Activated naive CD8-positive, alpha-beta T cell treated with anti-CD3 and anti-CD28 coated beads for 36 hours (primary cell): ENCODE measurements around the gene BEND6. TPM values are rescaled to one million over a fixed set of nuclear protein-coding genes. Genes with fewer than 3 reads are reported as not detected.
"Not testable (repeated sequence)": the region's sequence is repeated elsewhere in the genome, so short reads cannot be mapped to it uniquely, and the experiment has no call there.

Experiments used
- DNase-seq: peaks from one replicate; pipeline ENCODE4 v3.0.0; 2021
- H3K27ac Mint-ChIP-seq: one replicate; pipeline ENCODE4 v1.8.0; 2022; ENCODE audit warnings: mild to moderate bottlenecking, moderate library complexity, mixed read lengths
- H3K27me3 Mint-ChIP-seq: one replicate; pipeline ENCODE4 v1.8.0; 2022; ENCODE audit warnings: mild to moderate bottlenecking, mixed read lengths
- H3K36me3 Mint-ChIP-seq: one replicate; pipeline ENCODE4 v1.8.0; 2021; ENCODE audit warnings: mild to moderate bottlenecking, mixed read lengths
- H3K4me1 Mint-ChIP-seq: one replicate; pipeline ENCODE4 v1.8.0; 2021; ENCODE audit warnings: mixed read lengths
- H3K4me3 Mint-ChIP-seq: one replicate; pipeline ENCODE4 v1.8.0; 2022; ENCODE audit warnings: mild to moderate bottlenecking, moderate library complexity, mixed read lengths
- H3K9me3 Mint-ChIP-seq: one replicate; pipeline ENCODE4 v1.8.0; 2022; ENCODE audit warnings: mixed read lengths
- total RNA-seq, 2 experiments: library from RNA; stranded (reverse); gene quantifications; one replicate each; pipeline ENCODE4 v1.2.3, GENCODE V29; 2021

BEND6 gene
- total RNA-seq, 2 experiments from 2014 or later = not detected

GRCh38 chr6:57021086-57021720, 66.3 kb downstream of the BEND6 start:
- no peak for DNase-seq
- H3K4me1 Mint-ChIP-seq = no peaks in the 10 kb centered on the region
- peaks cover 2% of the 10 kb centered on the region for H3K36me3 Mint-ChIP-seq
- peaks cover 16% of the 10 kb centered on the region for H3K9me3 Mint-ChIP-seq
- H3K27me3 Mint-ChIP-seq = no peaks in the 10 kb centered on the region
- H3K27ac Mint-ChIP-seq = no peak overlapping the region
- H3K4me3 Mint-ChIP-seq = no peak overlapping the region

GRCh38 chr6:57024321-57024720, 69.4 kb downstream of the BEND6 start:
- DNase-seq = no peak
- Mint-ChIP-seq H3K4me3 (no peak overlapping the region), H3K36me3 (peaks cover 2% of the 10 kb centered on the region)

GRCh38 chr6:57024775-57025174, 69.9 kb downstream of the BEND6 start:
- peaks cover 16% of the 10 kb centered on the region for H3K9me3 Mint-ChIP-seq
- no peak for DNase-seq
- no peaks in the 10 kb centered on the region for H3K4me1 Mint-ChIP-seq
- peaks cover 11% of the 10 kb centered on the region for H3K27me3 Mint-ChIP-seq
- peaks cover 2% of the 10 kb centered on the region for H3K36me3 Mint-ChIP-seq
- no peak overlapping the region for H3K27ac Mint-ChIP-seq
- H3K4me3 Mint-ChIP-seq = no peak overlapping the region

More at GRCh38 chr6:57024321-57024720, 69.4 kb downstream of the BEND6 start:
- peaks cover 16% of the 10 kb centered on the region for H3K9me3 Mint-ChIP-seq
- no peak overlapping the region for H3K27ac Mint-ChIP-seq
- H3K27me3 Mint-ChIP-seq = peaks cover 7% of the 10 kb centered on the region
- H3K4me1 Mint-ChIP-seq = no peaks in the 10 kb centered on the region

GRCh38 chr6:57026001-57026400, 71.1 kb downstream of the BEND6 start:
- Mint-ChIP-seq H3K27ac (no peak overlapping the region), H3K9me3 (peaks cover 16% of the 10 kb centered on the region), H3K4me3 (no peak overlapping the region), H3K36me3 (peaks cover 2% of the 10 kb centered on the region), H3K27me3 (peaks cover 12% of the 10 kb centered on the region), H3K4me1 (no peaks in the 10 kb centered on the region)
- DNase-seq = no peak

GRCh38 chr6:57027301-57027700, 72.4 kb downstream of the BEND6 start:
- H3K27me3 Mint-ChIP-seq = peaks cover 12% of the 10 kb centered on the region
- H3K4me3 Mint-ChIP-seq = no peak overlapping the region
- H3K36me3 Mint-ChIP-seq = peaks cover 2% of the 10 kb centered on the region
- H3K9me3 Mint-ChIP-seq = peaks cover 16% of the 10 kb centered on the region
- H3K4me1 Mint-ChIP-seq = no peaks in the 10 kb centered on the region
- H3K27ac Mint-ChIP-seq = no peak overlapping the region
- DNase-seq = no peak

GRCh38 chr6:57029213-57029612, 74.3 kb downstream of the BEND6 start:
- Mint-ChIP-seq H3K4me1 (no peaks in the 10 kb centered on the region), H3K36me3 (peaks cover 2% of the 10 kb centered on the region), H3K27ac (no peak overlapping the region), H3K4me3 (no peak overlapping the region), H3K9me3 (peaks cover 14% of the 10 kb centered on the region), H3K27me3 (peaks cover 17% of the 10 kb centered on the region)
- DNase-seq = no peak

- Mint-ChIP-seq H3K4me3 (no peak overlapping the region), H3K9me3 (no peaks in the 10 kb centered on the region), H3K27me3 (peaks cover 28% of the 10 kb centered on the region), H3K4me1 (no peaks in the 10 kb centered on the region), H3K27ac (no peak overlapping the region), H3K36me3 (no peaks in the 10 kb centered on the region)
- no peak for DNase-seq
Measured at GRCh38 chr6:57033228-57033627, 78.3 kb downstream of the BEND6 start.

GRCh38 chr6:57035549-57035948, 80.6 kb downstream of the BEND6 start:
- no peaks in the 10 kb centered on the region for H3K4me1 Mint-ChIP-seq
- no peak overlapping the region for H3K4me3 Mint-ChIP-seq
- peaks cover 35% of the 10 kb centered on the region for H3K27me3 Mint-ChIP-seq
- no peaks in the 10 kb centered on the region for H3K9me3 Mint-ChIP-seq
- H3K36me3 Mint-ChIP-seq = no peaks in the 10 kb centered on the region
- no peak for DNase-seq
- no peak overlapping the region for H3K27ac Mint-ChIP-seq

GRCh38 chr6:57038906-57039305, 84.0 kb downstream of the BEND6 start:
- Mint-ChIP-seq H3K27me3 (peaks cover 50% of the 10 kb centered on the region), H3K9me3 (no peaks in the 10 kb centered on the region), H3K4me1 (no peaks in the 10 kb centered on the region), H3K4me3 (no peak overlapping the region), H3K27ac (no peak overlapping the region), H3K36me3 (no peaks in the 10 kb centered on the region)
- no peak for DNase-seq

GRCh38 chr6:57040011-57040410, 85.1 kb downstream of the BEND6 start:
- no peak for DNase-seq
- Mint-ChIP-seq H3K4me1 (no peaks in the 10 kb centered on the region), H3K9me3 (no peaks in the 10 kb centered on the region)

GRCh38 chr6:57044061-57044460, 89.2 kb downstream of the BEND6 start:
- peaks cover 17% of the 10 kb centered on the region for H3K4me1 Mint-ChIP-seq
- peaks cover 47% of the 10 kb centered on the region for H3K27me3 Mint-ChIP-seq
- not testable (repeated sequence) for H3K27ac Mint-ChIP-seq, DNase-seq, H3K4me3 Mint-ChIP-seq, H3K9me3 Mint-ChIP-seq
- peaks cover 10% of the 10 kb centered on the region for H3K36me3 Mint-ChIP-seq

More at GRCh38 chr6:57040011-57040410, 85.1 kb downstream of the BEND6 start:
- Mint-ChIP-seq H3K36me3 (no peaks in the 10 kb centered on the region), H3K27ac (no peak overlapping the region), H3K27me3 (peaks cover 56% of the 10 kb centered on the region), H3K4me3 (no peak overlapping the region)

GRCh38 chr6:57044568-57044967, 89.7 kb downstream of the BEND6 start:
- Mint-ChIP-seq H3K27ac (no peak overlapping the region), H3K4me3 (no peak overlapping the region), H3K9me3 (no peaks in the 10 kb centered on the region), H3K36me3 (peaks cover 14% of the 10 kb centered on the region), H3K4me1 (peaks cover 21% of the 10 kb centered on the region), H3K27me3 (peaks cover 42% of the 10 kb centered on the region)
- no peak for DNase-seq

- Mint-ChIP-seq H3K4me1 (peaks cover 26% of the 10 kb centered on the region), H3K4me3 (peak within 1 kb of the TSS; percentile 88), H3K27ac (peak within 1 kb of the TSS; percentile 85), H3K27me3 (peaks cover 28% of the 10 kb centered on the region), H3K36me3 (peaks cover 28% of the 10 kb centered on the region)
- DNase-seq = peak; percentile 88
- not testable (repeated sequence) for H3K9me3 Mint-ChIP-seq
Measured at GRCh38 chr6:57046332-57047256, 91.7 kb downstream of the BEND6 start, which contains the start of gene KIAA1586. KIAA1586 (plus strand) TSS chr6:57046693; CDS start chr6:57046756, 63 bp downstream.

- Mint-ChIP-seq H3K36me3 (peaks cover 30% of the 10 kb centered on the region), H3K27me3 (peaks cover 21% of the 10 kb centered on the region), H3K4me1 (peaks cover 26% of the 10 kb centered on the region)
- H3K4me3 Mint-ChIP-seq, DNase-seq, H3K9me3 Mint-ChIP-seq, H3K27ac Mint-ChIP-seq: not testable (repeated sequence)
Measured at GRCh38 chr6:57047257-57047585, 92.3 kb downstream of the BEND6 start.

GRCh38 chr6:57047859-57048258, 93.0 kb downstream of the BEND6 start:
- Mint-ChIP-seq H3K27me3 (peaks cover 20% of the 10 kb centered on the region), H3K4me1 (peaks cover 26% of the 10 kb centered on the region), H3K4me3 (peak overlapping the region; percentile 82), H3K36me3 (peaks cover 30% of the 10 kb centered on the region)
- not testable (repeated sequence) for H3K9me3 Mint-ChIP-seq, H3K27ac Mint-ChIP-seq, DNase-seq
